SK-N-MC (cell line): Measurements from ENCODE around the gene GPR152.

ENCODE experiments used
- EZH2 ChIP-seq: fragments of 200-600 bp; sonication (generic); IDR thresholded peaks from one replicate; pipeline ENCODE4 v1.6.1; 2017; ENCODE audit warnings: antibody characterized with exemption
- POLR2AphosphoS5 ChIP-seq: IDR thresholded peaks from 2 replicates; pipeline ENCODE4 v1.6.1; 2012; ENCODE audit warnings: mild to moderate bottlenecking, low read depth, low read length, borderline replicate concordance

DNA sequence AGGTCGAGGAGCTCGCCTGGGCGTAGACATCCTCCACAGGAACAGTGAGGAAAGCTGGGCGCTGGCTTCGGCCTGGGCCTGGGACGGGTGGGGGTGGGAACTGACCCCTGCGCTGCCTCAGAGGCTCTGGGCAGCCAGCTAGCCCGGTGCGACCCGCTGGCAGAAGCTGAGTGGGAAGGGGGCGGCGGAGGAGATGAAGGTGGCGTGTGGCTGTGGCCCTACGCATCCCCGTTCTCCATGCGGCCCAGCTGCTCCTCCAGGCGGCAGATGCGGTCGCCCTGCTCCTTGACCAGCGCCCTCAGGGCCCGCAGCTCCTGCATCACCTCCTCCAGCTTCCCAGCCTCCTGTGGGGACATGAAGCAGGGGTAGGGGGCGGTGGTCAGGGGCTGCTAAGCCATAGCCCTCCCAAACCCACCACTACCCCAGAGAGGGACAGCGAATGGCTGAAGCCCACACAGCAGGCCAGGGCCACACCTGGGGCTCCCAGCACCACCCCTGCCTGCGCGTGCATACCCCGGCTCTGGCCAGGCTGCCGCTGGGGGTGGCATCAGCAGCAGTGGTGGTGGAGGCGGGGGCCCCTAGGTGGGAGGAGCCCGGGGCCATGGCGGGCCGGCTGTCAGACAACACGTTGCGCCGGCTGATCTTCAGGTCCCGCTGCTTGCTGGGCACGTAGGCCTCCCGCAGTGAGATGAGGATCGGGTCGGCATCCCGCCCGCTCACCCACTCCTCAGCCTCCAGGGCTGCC is 14.2 kb downstream of the GPR152 start:
- TF ChIP-seq EZH2, result no peak
- no peak for TF ChIP-seq POLR2AphosphoS5
